Left kidney (tissue), 2 donors: Measurements from ENCODE around the gene COMMD1. TPM values are rescaled to one million over a fixed set of nuclear protein-coding genes. Genes with fewer than 3 reads are reported as not detected.
"Not testable (repeated sequence)": the region's sequence is repeated elsewhere in the genome, so short reads cannot be mapped to it uniquely, and the experiment has no call there.

Experiments used
- DNase-seq: peaks from one replicate; pipeline ENCODE4 v3.0.0-alpha.2; 2013
- polyA plus RNA-seq: library from polyadenylated mRNA; unstranded; fragments of 120-200 nt; gene quantifications from one replicate; pipeline ENCODE4 v1.2.1, GENCODE V29; 2013; ENCODE audit not compliant: insufficient read length

The COMMD1 gene
- polyA plus RNA-seq, 1 donor, result 77.0 TPM

DNA sequence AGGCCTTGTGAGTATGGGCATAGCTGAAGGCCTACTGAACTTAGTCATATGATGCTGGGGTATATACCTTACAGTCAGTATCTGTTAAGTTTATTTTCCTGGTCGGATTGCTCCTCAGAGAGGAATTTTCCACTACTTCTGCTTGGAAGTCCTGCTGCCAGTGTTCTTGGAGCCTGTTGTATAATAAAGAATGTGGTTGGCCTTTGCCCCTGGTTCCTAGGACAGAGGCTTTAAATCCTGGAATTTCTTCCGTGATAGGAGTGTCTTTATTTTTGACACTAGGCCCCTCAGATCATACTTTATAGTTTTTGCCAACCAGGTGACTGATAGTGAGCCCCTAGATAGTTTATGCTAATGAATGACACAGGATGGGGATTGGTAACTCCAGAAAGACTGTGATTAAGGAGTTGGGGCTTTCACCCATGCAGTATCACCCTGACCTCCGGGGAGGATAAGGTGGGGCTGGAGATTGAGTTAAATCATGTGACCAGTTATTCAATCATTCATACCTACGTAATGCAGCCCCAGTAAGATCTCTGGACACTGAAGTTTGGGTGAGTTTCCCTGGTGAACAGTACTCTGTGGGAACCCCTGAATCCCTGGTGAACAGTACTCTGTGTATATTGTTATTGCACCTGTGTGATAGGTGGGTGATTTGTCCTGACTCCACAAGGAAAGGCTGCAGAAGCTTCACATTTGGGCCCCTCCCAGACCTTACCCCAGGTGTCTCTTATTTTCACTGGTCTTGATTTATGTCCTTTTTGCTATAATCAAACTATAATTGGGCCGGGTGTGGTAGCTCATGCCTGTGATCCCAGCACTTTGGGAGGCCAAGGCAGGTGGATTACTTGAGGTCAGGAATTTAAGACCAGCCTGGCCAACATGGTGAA is 56.9 kb downstream of the COMMD1 start:
- DNase-seq, result no peak

DNA sequence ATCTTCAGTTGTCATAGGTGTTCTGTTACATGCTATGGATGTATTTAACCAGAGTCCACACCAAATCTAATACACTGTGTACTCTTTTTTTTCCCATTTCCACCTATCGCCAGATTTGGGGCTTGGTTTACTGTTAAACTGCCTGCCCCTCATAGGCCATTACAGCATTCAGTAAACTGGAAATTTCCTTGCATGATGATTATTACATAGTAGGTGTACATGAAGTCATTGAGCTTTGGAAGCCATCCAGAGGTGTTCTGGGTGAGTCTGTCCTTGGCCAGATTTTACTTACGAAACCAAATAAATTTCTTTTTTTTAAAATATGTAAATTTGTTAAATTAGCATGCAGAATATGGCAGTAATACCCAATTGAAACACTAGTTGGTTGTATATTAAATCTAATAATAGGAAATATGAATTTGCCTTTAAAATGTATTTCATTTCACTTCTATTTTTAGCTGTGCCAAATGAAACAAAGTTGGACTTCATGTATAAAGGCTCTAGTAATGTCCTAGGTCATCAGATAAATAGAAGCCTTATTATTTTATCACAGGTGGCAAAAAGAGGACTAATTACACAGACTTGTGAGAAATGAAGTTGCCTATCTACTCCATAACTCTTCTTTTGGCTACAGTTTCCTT is 60.7 kb downstream of the COMMD1 start:
- DNase-seq, result no peak

DNA sequence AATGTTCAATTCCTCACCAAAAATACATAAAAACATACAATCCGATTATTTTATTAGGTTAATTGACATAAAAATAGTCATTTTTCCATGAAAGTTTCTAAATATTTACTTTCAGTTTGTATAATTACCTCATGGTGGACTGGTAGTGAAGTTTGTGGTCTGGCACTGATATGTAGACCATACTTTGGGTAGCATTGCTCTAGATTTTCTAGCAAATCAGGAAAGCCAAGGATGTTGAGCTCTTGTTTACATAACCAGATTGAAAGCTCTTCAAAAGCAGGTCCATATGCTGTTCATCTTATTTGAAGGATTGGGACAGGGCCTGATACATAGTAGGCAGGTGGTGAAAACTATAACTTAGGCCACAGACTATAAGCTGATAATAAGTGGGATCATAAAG is 61.8 kb downstream of the COMMD1 start:
- DNase-seq, result no peak

DNA sequence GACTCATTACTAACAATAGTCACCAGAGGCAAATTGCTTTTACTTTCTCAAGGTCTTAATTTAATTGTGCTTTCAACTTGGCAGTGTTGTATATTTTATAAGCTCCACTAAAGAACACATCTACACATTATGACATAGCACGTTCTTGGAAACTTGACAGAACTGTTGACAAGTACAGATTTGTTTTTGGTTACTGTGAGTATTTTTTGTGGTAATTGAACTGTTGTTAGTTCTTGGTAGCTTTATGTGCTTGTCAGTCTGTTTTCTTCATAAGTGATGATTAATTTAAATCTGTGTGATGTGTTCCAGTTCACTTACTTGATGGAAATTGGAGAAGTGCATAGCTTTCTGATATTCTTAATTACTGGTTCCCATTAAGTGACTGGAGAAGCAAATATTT is 63.9 kb downstream of the COMMD1 start:
- no peak for DNase-seq

DNA sequence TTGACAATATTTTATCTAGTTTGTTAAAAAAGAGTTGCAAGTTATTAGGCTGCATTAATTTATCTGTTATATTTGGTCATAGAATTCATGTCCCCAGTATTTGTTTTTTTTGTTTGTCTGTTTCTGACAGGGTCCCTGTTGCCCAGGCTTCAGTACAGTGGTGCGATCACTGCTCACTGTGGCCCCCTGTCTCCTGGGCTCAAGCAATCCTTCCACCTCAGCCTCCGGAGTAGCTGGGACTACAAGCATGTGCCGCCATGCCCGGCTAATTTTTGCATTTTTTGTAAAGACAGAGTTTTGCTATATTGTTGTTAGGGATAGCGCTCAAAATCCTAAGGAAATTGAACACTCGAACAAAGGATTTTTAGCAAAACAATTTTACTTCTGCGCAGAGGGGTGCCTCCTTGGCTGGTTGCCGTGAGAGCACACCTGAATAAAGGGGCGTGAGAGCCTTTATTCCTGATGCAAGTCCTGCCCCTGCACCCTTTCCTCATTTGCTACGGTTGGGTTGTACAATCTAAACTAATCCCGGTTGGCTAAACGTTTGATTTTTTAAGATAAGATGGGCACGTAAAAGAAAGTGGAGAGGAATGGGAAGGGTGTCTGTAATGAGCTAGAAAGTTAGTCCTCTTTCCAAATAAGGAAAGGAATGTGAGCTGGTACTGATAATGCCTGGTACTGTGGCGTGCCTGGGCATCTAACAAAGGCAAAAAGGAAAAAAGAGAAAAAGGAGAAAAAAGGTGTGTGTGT is 65.5 kb downstream of the COMMD1 start:
- DNase-seq, result no peak

DNA sequence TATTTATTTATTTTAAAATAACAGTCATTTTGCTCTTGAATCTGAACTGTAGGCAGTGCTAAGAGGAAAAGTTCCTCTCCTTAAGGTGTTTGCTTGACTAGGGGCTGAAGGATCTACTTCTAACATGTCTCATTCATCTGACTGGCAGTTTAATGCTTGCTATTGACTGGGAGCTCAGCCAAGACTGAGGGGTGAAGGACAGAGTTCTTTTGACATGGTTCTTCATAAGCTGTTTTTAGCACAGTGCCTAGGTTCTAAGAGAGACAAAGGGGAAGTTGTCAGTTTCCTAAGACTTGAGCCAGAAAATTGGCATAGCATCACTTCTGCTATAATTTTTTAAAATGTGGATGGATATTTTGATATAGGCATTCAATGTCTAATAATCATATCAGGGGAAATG is 73.0 kb downstream of the COMMD1 start:
- DNase-seq, result no peak

DNA sequence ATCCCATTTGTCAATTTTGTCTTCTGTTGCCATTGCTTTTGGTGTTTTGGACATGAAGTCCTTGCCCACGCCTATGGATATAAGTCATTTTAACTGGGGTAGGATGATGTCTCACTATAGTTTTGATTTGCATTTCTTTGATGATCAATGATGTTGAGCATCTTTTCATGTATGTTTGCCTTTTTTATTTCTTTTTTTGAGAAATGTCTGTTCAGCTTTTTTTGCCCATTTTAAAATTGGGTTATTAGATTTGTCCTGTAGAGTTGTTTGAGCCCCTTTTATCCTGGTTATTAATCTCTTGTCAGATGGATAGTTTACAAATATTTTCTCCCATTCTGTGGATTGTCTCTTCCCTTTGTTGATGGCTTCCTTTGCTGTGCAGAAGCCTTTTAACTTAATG is 75.3 kb downstream of the COMMD1 start:
- no peak for DNase-seq

DNA sequence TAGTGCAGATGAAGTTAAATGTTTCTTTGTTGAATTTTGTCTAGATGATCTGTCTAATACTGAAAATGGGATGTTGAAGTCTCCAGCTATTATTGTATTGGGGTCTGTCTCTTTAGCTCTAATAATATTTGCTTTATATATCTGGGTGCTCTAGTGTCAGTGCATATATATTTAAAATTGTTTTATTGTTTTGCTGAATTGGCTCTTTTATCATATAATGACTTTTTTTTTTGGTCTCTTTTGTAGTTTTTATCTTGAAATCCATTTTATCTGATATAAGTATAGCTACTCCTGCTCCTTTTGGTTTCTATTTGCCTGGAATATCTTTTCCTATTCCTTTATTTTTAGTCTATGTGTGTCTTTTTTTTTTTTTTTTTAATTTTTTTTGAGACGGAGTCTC is 79.2 kb downstream of the COMMD1 start:
- no peak for DNase-seq

DNA sequence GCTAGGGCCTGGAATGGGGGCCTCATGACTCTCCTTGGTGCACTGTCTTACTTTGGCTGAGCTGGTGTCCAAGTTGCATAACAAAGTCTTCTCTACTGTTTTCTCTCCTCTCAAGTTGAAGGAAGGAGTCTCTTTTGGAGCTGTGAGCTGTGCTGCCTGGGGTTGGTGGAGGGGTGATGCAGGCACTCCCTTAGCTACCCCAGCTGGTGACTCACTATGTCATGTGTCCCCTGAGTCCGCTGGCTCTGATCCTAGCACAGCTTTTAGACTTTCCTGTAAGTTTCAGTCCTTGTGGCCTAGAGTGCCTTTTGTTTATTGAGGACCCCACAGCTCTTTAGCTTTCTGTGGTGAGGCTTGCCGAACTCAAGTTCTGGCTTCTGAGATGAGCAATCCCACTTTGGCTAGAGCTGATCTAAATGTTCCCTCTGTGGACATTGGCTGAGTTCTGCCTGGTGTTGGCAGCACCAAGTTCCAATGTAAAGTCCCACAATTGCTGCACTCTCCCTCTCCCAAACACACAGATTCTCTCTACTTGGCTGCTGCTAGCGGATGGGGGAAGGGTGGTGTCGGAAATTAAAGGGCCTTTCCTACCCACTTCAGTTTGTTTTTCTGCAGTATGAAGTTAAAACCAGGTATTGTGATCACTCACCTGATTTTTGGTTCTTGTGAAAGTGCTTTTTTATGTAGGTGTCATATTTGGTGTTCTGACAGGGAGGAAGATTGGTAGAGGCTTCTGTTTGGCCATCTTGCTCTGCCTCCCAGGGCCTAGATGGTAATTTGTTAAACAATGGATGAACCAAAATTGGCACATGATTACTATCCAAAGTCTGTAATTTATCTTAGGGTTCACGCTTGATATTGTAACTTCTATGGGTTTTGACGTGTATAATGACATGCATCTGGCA is 83.2 kb downstream of the COMMD1 start:
- no peak for DNase-seq

DNA sequence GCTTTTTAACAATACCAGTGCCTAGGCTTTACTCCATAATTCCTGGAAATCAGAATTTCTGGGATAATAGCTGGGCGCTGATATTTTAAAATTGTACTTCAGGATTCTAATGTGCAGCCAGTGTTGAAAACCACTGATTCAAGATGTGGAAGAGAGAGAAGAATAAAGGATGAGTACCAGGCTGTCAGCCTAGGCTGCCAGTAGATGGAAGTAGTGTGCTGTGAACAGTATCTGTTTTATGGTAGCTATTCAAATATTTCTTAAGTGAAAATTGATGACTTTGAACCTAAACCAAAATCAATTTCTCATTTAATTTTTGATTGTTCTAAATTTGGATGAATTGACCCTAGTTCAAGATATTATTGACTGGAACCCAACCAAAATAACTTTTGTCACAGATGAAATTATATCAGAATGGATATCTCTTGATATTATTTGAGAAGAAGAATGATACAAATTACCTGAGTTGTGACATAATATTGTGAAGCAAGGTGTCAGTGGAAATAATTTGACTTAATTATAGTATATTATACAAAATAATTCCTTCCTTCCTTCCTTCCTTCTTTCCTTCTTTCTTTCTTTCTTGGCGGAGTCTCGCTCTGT is 88.0 kb downstream of the COMMD1 start:
- DNase-seq, result peak; percentile 43

DNA sequence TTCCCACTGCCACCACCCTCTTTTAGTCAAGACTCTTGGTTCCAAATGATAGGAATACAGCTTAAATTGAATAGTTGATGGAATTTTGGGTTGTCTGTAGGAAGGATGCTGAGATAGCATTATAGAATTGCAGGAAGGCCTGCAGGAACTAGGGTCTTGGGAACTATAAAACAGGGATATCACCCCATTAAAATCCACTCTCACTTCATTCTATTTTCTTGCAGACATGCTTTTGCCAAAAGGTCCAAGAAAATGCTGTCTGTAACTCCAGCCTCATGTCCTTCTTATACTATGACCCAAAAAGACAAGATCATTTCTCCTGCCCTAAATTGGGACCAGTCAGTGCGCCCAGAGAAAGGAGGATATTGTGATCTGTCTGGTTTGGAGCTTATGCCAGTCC is 89.1 kb downstream of the COMMD1 start:
- no peak for DNase-seq

DNA sequence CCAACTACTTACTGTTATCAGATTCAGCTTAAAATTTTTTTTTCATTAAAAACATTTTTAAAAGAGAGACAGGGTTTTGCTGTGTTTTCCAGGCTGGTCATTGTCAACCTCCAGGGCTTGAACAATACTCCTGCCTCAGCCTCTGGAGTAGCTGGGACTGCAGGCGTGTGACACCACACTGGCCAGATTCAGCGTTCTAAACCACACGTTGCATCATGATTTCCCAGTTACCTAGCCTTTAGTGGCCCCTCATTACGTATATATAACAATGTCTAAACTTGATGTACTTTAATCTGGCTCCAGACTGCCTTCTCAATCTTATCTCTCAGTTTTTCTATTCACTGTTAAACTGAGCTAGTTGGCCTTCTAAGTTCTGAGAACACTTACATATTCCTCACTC is 89.6 kb downstream of the COMMD1 start:
- DNase-seq, result no peak

DNA sequence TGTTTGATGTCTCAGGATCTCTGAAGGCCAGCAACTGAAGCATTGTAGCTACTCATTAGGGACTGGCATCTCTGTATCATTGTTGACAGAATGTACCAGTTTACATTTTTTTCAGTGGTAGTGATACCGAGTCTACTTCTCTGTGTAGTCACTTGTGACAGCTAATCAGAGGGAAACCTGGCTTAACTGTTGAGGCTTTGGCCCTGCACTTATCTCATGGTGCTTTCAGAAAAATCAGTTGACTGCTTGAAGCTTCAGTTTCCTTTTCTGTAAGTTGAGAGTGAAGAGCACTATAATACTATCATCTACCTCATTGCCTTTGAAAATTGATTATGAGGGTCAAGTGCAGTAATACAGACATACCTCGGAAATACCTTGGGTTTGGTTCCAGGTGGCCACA is 90.0 kb downstream of the COMMD1 start:
- DNase-seq, result no peak

DNA sequence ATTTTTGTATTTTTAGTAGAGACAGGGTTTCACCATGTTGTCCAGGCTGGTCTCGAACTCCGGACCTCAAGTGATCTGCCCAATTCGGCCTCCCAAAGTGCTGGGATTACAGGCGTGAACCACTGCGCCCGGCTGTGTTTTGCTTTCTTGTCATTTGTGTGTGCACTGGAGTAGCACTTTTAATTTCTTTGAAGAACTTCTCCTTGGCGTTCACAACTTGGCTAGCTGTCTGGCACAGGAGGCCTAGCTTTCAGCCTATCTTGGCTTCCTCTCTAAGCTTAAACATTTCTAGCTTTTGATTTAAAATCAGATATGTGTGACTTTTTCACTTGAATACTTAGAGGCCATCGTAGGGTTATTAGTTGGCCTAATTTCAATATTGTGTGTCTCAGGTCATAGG is 93.0 kb downstream of the COMMD1 start:
- DNase-seq, result no peak

DNA sequence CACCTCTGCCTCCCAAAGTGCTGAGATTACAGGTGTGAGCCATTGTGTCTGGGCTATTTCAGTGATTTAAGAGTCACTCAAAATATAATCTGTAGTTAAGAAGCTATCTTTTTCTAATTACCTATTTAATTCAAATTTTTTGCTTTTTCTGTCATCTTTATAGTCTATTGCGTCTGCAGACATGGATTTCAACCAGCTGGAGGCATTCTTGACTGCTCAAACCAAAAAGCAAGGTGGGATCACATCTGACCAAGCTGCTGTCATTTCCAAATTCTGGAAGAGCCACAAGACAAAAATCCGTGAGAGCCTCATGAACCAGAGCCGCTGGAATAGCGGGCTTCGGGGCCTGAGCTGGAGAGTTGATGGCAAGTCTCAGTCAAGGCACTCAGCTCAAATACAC is 95.1 kb downstream of the COMMD1 start:
- no peak for DNase-seq

DNA sequence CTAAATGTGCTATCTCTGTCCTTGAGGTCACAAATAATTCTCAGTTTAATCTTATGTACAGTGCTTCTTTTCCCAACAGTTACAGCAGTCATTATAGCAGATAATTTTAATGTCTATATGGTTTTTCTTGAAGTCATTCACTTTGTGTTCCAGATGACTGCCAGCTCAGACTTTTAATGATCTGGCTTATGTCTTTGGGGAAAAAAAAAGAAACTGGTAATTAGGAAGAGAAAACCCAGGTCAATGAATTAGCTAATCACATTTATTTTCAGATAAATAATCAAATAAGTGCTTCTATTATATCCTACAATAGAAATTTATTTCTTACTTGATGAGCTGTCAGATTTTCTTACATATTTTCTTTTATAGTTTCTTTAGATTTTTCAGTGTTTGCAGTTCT is 96.0 kb downstream of the COMMD1 start:
- DNase-seq, result no peak

DNA sequence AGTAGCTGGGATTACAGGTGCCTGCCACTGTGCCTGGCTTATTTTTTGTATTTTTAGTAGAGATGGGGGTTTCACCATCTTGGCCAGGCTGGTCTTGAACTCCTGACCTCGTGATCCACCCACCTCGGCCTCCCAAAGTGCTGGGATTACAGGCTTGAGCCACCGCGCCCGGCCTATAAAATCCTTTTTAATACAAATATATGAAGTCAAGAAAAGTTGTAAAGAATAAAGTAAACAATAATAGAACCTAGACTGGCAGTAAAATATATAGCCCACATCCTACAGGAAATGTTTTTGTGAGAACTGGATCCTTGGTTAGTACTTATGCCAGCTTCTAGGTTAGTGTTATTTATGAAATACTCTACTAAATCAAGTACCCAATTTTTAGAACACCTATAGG is 99.0 kb downstream of the COMMD1 start:
- DNase-seq, result not testable (repeated sequence)

DNA sequence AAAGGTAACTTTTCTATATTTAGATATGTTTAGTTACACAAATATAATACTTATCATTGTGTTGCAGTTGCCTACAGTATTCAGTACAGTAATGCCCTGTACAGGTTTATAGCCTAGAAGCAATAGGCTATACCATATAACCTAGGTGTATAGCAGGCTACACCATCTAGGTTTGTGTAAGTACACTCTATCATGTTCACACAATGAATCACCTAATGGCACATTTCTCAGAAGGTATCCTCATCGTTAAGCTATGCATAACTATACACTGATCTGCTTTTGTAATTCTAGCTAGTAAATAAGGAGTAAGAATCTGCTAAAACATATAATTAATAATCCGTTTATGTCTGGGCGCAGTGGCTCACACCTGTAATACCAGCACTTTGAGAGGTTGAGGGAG is 102.1 kb downstream of the COMMD1 start:
- DNase-seq, result no peak

DNA sequence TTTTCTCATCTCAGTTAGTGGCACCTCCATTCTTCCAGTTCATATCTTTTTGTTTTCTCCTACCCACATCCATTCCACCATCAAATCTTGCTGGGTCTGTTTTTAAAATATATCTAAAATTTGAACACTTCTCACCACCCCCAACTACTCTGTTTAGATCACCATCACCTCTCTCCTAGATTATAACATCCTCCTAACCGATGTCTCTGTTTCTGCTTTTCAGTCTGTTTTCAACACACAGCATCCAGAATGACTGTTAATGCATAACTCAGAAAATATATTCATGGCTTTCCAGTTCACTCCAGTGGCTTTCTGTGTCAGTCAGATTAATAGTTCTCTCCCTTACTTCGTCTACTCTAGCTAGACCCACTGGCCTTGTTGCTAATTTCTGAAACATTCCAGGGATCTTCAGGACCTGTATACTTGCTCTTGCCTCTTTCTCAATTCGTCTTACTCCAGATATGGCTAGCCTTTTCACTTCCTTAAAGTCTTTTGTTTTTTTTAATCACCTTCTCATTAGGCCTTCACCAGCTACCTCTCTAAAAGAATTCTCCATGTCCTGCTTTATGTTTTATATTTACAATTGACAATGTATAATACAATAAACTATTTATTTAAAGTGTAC is 105.3 kb downstream of the COMMD1 start:
- no peak for DNase-seq

DNA sequence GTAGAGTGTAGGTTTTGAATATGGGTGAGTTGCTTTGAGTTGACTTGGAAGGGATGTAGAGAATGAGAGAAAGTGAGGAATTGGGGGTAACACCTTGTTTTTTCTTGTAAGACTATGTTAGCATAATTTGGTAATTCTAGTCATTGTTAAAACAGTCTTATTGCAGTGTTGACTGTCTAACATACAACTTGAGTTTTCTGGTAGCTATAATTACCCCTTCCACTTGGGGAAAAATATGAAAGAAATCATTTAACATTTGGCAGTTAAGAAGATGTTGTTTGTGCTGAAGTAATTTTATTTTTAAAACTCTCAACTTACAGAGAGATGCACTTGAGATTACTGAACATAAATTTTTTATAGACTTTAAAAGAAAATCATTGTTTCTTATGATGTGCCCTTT is 108.2 kb downstream of the COMMD1 start:
- no peak for DNase-seq

DNA sequence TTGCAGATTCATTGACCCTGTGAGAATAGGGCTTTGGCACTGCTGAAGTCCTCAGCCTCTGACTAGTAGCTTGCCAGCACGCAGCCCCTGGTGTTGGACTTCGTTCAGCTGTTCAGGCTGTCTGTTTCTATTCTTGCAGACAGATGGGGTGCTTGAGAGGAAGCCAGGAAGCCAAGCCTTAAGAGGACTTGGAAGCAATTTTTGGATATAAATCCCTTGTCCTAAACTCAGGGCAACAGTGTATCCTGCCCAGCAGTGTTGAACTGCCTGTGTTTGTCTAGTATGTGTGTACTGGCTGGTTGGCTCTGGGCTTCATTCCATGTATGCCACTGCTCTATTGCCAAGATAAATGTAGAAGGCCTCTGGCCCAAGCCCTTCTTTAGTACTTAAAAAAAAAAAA is 108.6 kb downstream of the COMMD1 start:
- peak; percentile 24 for DNase-seq
